Neural cell (in vitro differentiated cells): Measurements from ENCODE around the gene ACTRT3. TPM values are rescaled to one million over a fixed set of nuclear protein-coding genes. Genes with fewer than 3 reads are reported as not detected.

Source experiments
- H2AFZ ChIP-seq: fragments of 200-600, 300-800 bp; sonication (generic), shearing (Covaris generic); 2 replicates; pipeline ENCODE4 v1.6.0; 2014; ENCODE audit warnings: low read depth, mild to moderate bottlenecking, antibody characterized with exemption, low read length, moderate library complexity
- H3F3A ChIP-seq: fragments of 200-600 bp; shearing (Covaris generic); 2 replicates; pipeline ENCODE4 v1.6.1; 2016; ENCODE audit warnings: mild to moderate bottlenecking, moderate library complexity, mixed read lengths, antibody characterized with exemption, low read length; ENCODE audit not compliant: insufficient read depth, poor library complexity, severe bottlenecking
- H3K27ac ChIP-seq: fragments of 200-600, 300-800 bp; sonication (generic), shearing (Covaris generic); 2 replicates; pipeline ENCODE4 v1.5.1; 2014; ENCODE audit warnings: mild to moderate bottlenecking, low read length, moderate library complexity
- H3K27me3 ChIP-seq: fragments of 300-800, 200-600 bp; sonication (generic), shearing (Covaris generic); 2 replicates; pipeline ENCODE4 v1.6.0; 2014; ENCODE audit warnings: mild to moderate bottlenecking, low read depth, low read length, moderate library complexity; ENCODE audit not compliant: insufficient read depth
- H3K36me3 ChIP-seq: fragments of 300-800, 200-600 bp; sonication (generic), shearing (Covaris generic); 2 replicates; pipeline ENCODE4 v1.5.1; 2014; ENCODE audit warnings: mild to moderate bottlenecking, antibody characterized with exemption, low read length, moderate library complexity; ENCODE audit not compliant: insufficient read depth
- H3K4me2 ChIP-seq: fragments of 300-800, 200-600 bp; sonication (generic), shearing (Covaris generic); 2 replicates; pipeline ENCODE4 v1.6.0; 2014; ENCODE audit warnings: mild to moderate bottlenecking, low read length
- H3K4me3 ChIP-seq: fragments of 300-800, 200-600 bp; sonication (generic), shearing (Covaris generic); 2 replicates; pipeline ENCODE4 v1.5.1; 2014; ENCODE audit warnings: mild to moderate bottlenecking, low read length, moderate library complexity
- H3K79me2 ChIP-seq: fragments of 200-600 bp; shearing (Covaris generic); replicated peaks from 2 replicates; pipeline ENCODE4 v1.6.0; 2014; ENCODE audit warnings: mild to moderate bottlenecking, low read length, moderate library complexity; ENCODE audit not compliant: insufficient read depth
- H3K9ac ChIP-seq: fragments of 300-800, 200-600 bp; sonication (generic), shearing (Covaris generic); 2 replicates; pipeline ENCODE4 v1.6.1; 2016; ENCODE audit warnings: mild to moderate bottlenecking, low read length, mixed read lengths
- H3K9me2 ChIP-seq: fragments of 200-600 bp; shearing (Covaris generic); 2 replicates; pipeline ENCODE4 v1.6.1; 2016; ENCODE audit warnings: mild to moderate bottlenecking, low read length, mixed read lengths; ENCODE audit not compliant: insufficient read depth
- H3K9me3 ChIP-seq: fragments of 200-600, 300-800 bp; sonication (generic), shearing (Covaris generic); 2 replicates; pipeline ENCODE4 v1.6.1; 2016; ENCODE audit warnings: mild to moderate bottlenecking, mixed run types, low read length, moderate library complexity, mixed read lengths
- H4K20me1 ChIP-seq: fragments of 200-600 bp; shearing (Covaris generic); 2 replicates; pipeline ENCODE4 v1.6.1; 2016; ENCODE audit warnings: mild to moderate bottlenecking, mixed run types; ENCODE audit not compliant: insufficient read depth
- CTCF ChIP-seq: fragments of 450-650 bp; IDR thresholded peaks from 2 replicates; pipeline ENCODE4 v1.5.1; 2014; ENCODE audit warnings: antibody characterized with exemption, mild to moderate bottlenecking, moderate library complexity; ENCODE audit not compliant: poor library complexity, severe bottlenecking
- EP300 ChIP-seq: fragments of 450-650 bp; conservative IDR thresholded peaks from 2 replicates; pipeline ENCODE4 v1.6.1; 2014; ENCODE audit warnings: antibody characterized with exemption, mild to moderate bottlenecking, moderate library complexity; ENCODE audit not compliant: poor library complexity, severe bottlenecking
- EZH2 ChIP-seq: fragments of 200-600, 300-800 bp; shearing (Covaris generic), sonication (generic); IDR thresholded peaks from 2 replicates; pipeline ENCODE4 v1.6.1; 2014; ENCODE audit warnings: antibody characterized with exemption, low read length, borderline replicate concordance, mild to moderate bottlenecking; ENCODE audit not compliant: insufficient read depth, poor library complexity, severe bottlenecking
- MXI1 ChIP-seq: fragments of 450-650 bp; conservative IDR thresholded peaks from 2 replicates; pipeline ENCODE4 v1.6.1; 2014; ENCODE audit warnings: antibody characterized with exemption, mild to moderate bottlenecking; ENCODE audit not compliant: poor library complexity, severe bottlenecking
- POLR2AphosphoS5 ChIP-seq: IDR thresholded peaks from 2 replicates; pipeline ENCODE4 v1.6.1; 2012
- RAD21 ChIP-seq: fragments of 450-650 bp; conservative IDR thresholded peaks from 2 replicates; pipeline ENCODE4 v1.6.1; 2014; ENCODE audit warnings: antibody characterized with exemption, mild to moderate bottlenecking, moderate library complexity
- SMC3 ChIP-seq: fragments of 450-650 bp; conservative IDR thresholded peaks from 2 replicates; pipeline ENCODE4 v1.6.1; 2014; ENCODE audit warnings: antibody characterized with exemption, mild to moderate bottlenecking, moderate library complexity; ENCODE audit not compliant: poor library complexity
- TAF1 ChIP-seq: IDR thresholded peaks from 2 replicates; pipeline ENCODE4 v1.6.1; 2012; ENCODE audit warnings: low read depth
- polyA plus RNA-seq: library from polyadenylated mRNA; depleted of rRNA; stranded (reverse); fragments of >200 nt; gene quantifications from 2 replicates; pipeline ENCODE4 v1.2.3, GENCODE V29; 2014
- TF ChIP-seq, protein P1 (sequence below): IDR thresholded peaks from 2 replicates; pipeline ENCODE4 v1.6.1; 2012; ENCODE audit warnings: borderline replicate concordance

ACTRT3 gene
- polyA plus RNA-seq, 1 donor from 2014 or later = not detected

DNA sequence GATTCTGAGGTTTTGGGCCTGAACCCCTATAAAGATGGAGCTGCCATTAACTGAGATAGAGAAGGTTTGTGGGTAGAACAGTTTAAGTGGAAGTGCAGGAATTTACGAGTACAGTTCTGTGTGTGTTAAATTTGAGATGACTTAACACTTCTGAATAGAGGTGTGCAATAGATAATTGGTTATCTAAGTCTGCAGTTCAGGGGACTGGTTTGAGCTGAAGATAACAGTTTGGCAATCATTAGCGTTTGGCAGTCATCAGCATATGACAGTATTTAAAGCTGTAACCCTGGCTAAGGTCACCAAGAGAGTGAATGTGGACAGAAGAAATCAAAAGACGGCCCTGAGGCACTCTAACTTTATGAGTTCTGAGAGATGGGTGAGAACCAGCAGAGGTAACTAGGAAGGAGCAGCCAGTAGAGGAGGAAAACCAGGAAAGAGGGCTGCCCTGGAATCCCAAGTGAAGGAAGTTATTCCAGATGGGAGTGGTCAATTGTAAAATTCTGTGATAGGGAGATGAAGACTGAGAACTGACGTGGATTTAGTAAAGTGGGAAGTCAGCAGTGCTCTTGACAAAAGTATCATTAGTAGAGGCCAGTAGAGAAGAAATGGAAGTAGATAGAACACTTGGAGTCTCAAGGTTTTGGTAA is 12.0 kb upstream of the ACTRT3 start:
- H3K4me3 ChIP-seq = no peak overlapping the region

DNA sequence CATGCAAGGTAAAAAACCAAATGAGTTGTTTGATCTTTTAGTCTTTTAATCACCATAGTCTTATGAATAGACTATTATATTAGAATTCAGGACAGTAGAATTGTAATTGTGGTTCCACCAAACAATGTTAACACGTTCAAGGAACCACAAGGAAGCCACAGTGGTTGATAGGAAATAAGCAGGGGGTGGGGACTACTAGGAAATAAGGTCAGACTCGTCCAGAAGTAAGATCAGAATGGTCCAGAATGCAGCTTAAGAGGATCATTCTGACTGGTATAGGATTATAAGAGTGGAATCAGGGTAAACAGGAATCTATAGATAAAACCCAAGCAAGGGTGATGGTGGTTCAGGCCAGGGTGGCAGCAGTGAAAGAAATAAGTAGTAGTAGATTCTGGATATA is 11.4 kb upstream of the ACTRT3 start:
- H3K9me2 ChIP-seq = no peaks in the 10 kb centered on the region
- H3F3A ChIP-seq = no peaks in the 10 kb centered on the region
- H3K27ac ChIP-seq = no peak overlapping the region
- no peak overlapping the region for H3K4me3 ChIP-seq
- no peaks in the 10 kb centered on the region for H3K27me3 ChIP-seq
- TF ChIP-seq SMC3 (no peak), EZH2 (no peak), MXI1 (no peak)
- no peak overlapping the region for H2AFZ ChIP-seq
- no peaks in the 10 kb centered on the region for H4K20me1 ChIP-seq
- H3K79me2 ChIP-seq = peaks cover 12% of the 10 kb centered on the region
- H3K9ac ChIP-seq = no peak overlapping the region
- no peaks in the 10 kb centered on the region for H3K9me3 ChIP-seq
- peaks cover 16% of the 10 kb centered on the region for H3K36me3 ChIP-seq
- no peak overlapping the region for H3K4me2 ChIP-seq

More for the DNA sequence above, 12.0 kb upstream of the ACTRT3 start:
- Histone ChIP-seq H2AFZ (no peak overlapping the region), H3K79me2 (peaks cover 6% of the 10 kb centered on the region), H3K9ac (no peak overlapping the region), H3K27me3 (no peaks in the 10 kb centered on the region), H3K9me3 (no peaks in the 10 kb centered on the region), H3K4me2 (no peak overlapping the region), H3K9me2 (no peaks in the 10 kb centered on the region), H3K36me3 (peaks cover 16% of the 10 kb centered on the region), H4K20me1 (no peaks in the 10 kb centered on the region), H3K27ac (no peak overlapping the region), H3F3A (no peaks in the 10 kb centered on the region)
- TF ChIP-seq TAF1 = no peak
- no peak for TF ChIP-seq MXI1
- TF ChIP-seq EP300 = no peak

GRCh38 chr3:169777822-169778221 is 8.5 kb upstream of the ACTRT3 start:
- Histone ChIP-seq H3K4me3 (no peak overlapping the region), H4K20me1 (no peaks in the 10 kb centered on the region), H3K9ac (no peak overlapping the region), H2AFZ (no peak overlapping the region), H3K4me2 (no peak overlapping the region), H3K27me3 (no peaks in the 10 kb centered on the region), H3K27ac (no peak overlapping the region), H3F3A (no peaks in the 10 kb centered on the region), H3K9me2 (no peaks in the 10 kb centered on the region), H3K36me3 (peaks cover 10% of the 10 kb centered on the region), H3K79me2 (peaks cover 26% of the 10 kb centered on the region), H3K9me3 (no peaks in the 10 kb centered on the region)
- TF ChIP-seq TAF1 = no peak
- TF ChIP-seq, protein P1, sequence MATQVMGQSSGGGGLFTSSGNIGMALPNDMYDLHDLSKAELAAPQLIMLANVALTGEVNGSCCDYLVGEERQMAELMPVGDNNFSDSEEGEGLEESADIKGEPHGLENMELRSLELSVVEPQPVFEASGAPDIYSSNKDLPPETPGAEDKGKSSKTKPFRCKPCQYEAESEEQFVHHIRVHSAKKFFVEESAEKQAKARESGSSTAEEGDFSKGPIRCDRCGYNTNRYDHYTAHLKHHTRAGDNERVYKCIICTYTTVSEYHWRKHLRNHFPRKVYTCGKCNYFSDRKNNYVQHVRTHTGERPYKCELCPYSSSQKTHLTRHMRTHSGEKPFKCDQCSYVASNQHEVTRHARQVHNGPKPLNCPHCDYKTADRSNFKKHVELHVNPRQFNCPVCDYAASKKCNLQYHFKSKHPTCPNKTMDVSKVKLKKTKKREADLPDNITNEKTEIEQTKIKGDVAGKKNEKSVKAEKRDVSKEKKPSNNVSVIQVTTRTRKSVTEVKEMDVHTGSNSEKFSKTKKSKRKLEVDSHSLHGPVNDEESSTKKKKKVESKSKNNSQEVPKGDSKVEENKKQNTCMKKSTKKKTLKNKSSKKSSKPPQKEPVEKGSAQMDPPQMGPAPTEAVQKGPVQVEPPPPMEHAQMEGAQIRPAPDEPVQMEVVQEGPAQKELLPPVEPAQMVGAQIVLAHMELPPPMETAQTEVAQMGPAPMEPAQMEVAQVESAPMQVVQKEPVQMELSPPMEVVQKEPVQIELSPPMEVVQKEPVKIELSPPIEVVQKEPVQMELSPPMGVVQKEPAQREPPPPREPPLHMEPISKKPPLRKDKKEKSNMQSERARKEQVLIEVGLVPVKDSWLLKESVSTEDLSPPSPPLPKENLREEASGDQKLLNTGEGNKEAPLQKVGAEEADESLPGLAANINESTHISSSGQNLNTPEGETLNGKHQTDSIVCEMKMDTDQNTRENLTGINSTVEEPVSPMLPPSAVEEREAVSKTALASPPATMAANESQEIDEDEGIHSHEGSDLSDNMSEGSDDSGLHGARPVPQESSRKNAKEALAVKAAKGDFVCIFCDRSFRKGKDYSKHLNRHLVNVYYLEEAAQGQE = no peak
- no peak for TF ChIP-seq POLR2AphosphoS5
- no peak for TF ChIP-seq EZH2
- no peak for TF ChIP-seq CTCF
- TF ChIP-seq RAD21 = no peak
- TF ChIP-seq EP300 = no peak
- TF ChIP-seq SMC3 = no peak
- no peak for TF ChIP-seq MXI1
